ENCODE results near the gene WSCD2. TPM values are rescaled to one million over a fixed set of nuclear protein-coding genes. Genes with fewer than 3 reads are reported as not detected.

Gene WSCD2
- total and polyA plus RNA-seq, 2 donors (not counting 1 experiment from before 2014, with no cell fraction given), result 1.1 to 5.9 TPM

GRCh38 chr12:108253540-108253939 lies 124.5 kb downstream of the WSCD2 start:
- Mint-ChIP-seq H3K27ac (no peak overlapping the region), H3K4me3 (no peak overlapping the region), H3K4me1 (no peaks in the 10 kb centered on the region), H3K27me3 (peaks cover 36% of the 10 kb centered on the region), H3K9me3 (ENCODE audit: insufficient read depth) (peaks cover 2% of the 10 kb centered on the region)
- no peaks in the 10 kb centered on the region for H3K9me3 ChIP-seq (ENCODE audit: control extremely low read depth in 1 of 3, control insufficient read depth in 2 of 3, insufficient read depth in 1 of 3, low read length in 2 of 3)
- ChIA-PET POLR2A (no interaction called here), CTCF (interaction anchor here (0.7 kb wide), 1 partner anchor 268 kb away, joined by 3 read pairs; no protein-coding TSS in a partner anchor)
- no peak for ATAC-seq (ENCODE audit: low read depth)
- no peaks in the 10 kb centered on the region for H3K36me3 ChIP-seq (replicated peaks in 1 of 2; ENCODE audit: control extremely low read depth in 1 of 2, control insufficient read depth in 1 of 2, extremely low read depth in 1 of 2, insufficient read depth in 2 of 2, low read length in 1 of 2)
- H3K9ac ChIP-seq (ENCODE audit: low read length), result no peak overlapping the region
- H3K79me2 ChIP-seq (ENCODE audit: control insufficient read depth, insufficient read depth, low read length), result no peaks in the 10 kb centered on the region
- no peak overlapping the region for H3K4me3 ChIP-seq (ENCODE audit: control extremely low read depth in 1 of 5, extremely low read depth in 1 of 5, insufficient read depth in 1 of 5, low read depth in 2 of 5, low read length in 4 of 5)
- no peak for TF ChIP-seq EZH2 (IDR thresholded peaks at IDR 0.05; ENCODE audit: borderline replicate concordance, insufficient read depth, low read depth, low read length, poor library complexity, severe bottlenecking)
- TF ChIP-seq, protein P1, sequence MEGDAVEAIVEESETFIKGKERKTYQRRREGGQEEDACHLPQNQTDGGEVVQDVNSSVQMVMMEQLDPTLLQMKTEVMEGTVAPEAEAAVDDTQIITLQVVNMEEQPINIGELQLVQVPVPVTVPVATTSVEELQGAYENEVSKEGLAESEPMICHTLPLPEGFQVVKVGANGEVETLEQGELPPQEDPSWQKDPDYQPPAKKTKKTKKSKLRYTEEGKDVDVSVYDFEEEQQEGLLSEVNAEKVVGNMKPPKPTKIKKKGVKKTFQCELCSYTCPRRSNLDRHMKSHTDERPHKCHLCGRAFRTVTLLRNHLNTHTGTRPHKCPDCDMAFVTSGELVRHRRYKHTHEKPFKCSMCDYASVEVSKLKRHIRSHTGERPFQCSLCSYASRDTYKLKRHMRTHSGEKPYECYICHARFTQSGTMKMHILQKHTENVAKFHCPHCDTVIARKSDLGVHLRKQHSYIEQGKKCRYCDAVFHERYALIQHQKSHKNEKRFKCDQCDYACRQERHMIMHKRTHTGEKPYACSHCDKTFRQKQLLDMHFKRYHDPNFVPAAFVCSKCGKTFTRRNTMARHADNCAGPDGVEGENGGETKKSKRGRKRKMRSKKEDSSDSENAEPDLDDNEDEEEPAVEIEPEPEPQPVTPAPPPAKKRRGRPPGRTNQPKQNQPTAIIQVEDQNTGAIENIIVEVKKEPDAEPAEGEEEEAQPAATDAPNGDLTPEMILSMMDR (IDR thresholded peaks at IDR 0.05), result no peak
- no peak for DNase-seq
- no peak overlapping the region for H3K4me2 ChIP-seq (replicated peaks; ENCODE audit: low read depth, low read length, poor library complexity, severe bottlenecking)
- H2AFZ ChIP-seq (ENCODE audit: insufficient read depth, low read depth, low read length, poor library complexity, severe bottlenecking), result no peak overlapping the region
- WGBS (ENCODE audit: insufficient coverage), result 0% methylated on average over 1 of the region's 4 CpGs
- H3K27me3 ChIP-seq (replicated peaks in 1 of 4; ENCODE audit: control extremely low read depth in 1 of 4, control insufficient read depth in 3 of 4, insufficient read depth in 4 of 4, low read length in 3 of 4), result peaks cover 0 to 5% (median 0%) of the 10 kb centered on the region in 4 experiments
- intact Hi-C loops (cut with micrococcal nuclease), result no loop called here
- H3K4me1 ChIP-seq (ENCODE audit: control insufficient read depth in 2 of 2, insufficient read depth in 2 of 2, low read length in 2 of 2), result no peaks in the 10 kb centered on the region
- no peak overlapping the region for H3K27ac ChIP-seq (ENCODE audit: low read length in 2 of 2)
- no peaks in the 10 kb centered on the region for H4K20me1 ChIP-seq (ENCODE audit: control insufficient read depth, insufficient read depth, low read length, poor library complexity, severe bottlenecking)

- peaks cover 35% of the 10 kb centered on the region for H3K27me3 Mint-ChIP-seq
- H3K4me1 Mint-ChIP-seq, result no peaks in the 10 kb centered on the region
- Histone ChIP-seq H3K4me2 (replicated peaks; ENCODE audit: low read depth, low read length, poor library complexity, severe bottlenecking) (no peak overlapping the region), H3K36me3 (replicated peaks in 1 of 2; ENCODE audit: control extremely low read depth in 1 of 2, control insufficient read depth in 1 of 2, extremely low read depth in 1 of 2, insufficient read depth in 2 of 2, low read length in 1 of 2) (no peaks in the 10 kb centered on the region), H3K27ac (ENCODE audit: low read length in 2 of 2) (no peak overlapping the region), H3K4me3 (ENCODE audit: control extremely low read depth in 1 of 5, extremely low read depth in 1 of 5, insufficient read depth in 1 of 5, low read depth in 2 of 5, low read length in 4 of 5) (no peak overlapping the region), H2AFZ (ENCODE audit: insufficient read depth, low read depth, low read length, poor library complexity, severe bottlenecking) (no peak overlapping the region), H4K20me1 (ENCODE audit: control insufficient read depth, insufficient read depth, low read length, poor library complexity, severe bottlenecking) (no peaks in the 10 kb centered on the region), H3K27me3 (replicated peaks in 1 of 4; ENCODE audit: control extremely low read depth in 1 of 4, control insufficient read depth in 3 of 4, insufficient read depth in 4 of 4, low read length in 3 of 4) (peaks cover 0 to 5% (median 0%) of the 10 kb centered on the region in 4 experiments), H3K79me2 (ENCODE audit: control insufficient read depth, insufficient read depth, low read length) (no peaks in the 10 kb centered on the region), H3K9me3 (ENCODE audit: control extremely low read depth in 1 of 3, control insufficient read depth in 2 of 3, insufficient read depth in 1 of 3, low read length in 2 of 3) (no peaks in the 10 kb centered on the region), H3K4me1 (ENCODE audit: control insufficient read depth in 2 of 2, insufficient read depth in 2 of 2, low read length in 2 of 2) (no peaks in the 10 kb centered on the region), H3K9ac (ENCODE audit: low read length) (no peak overlapping the region)
- no peak for TF ChIP-seq EZH2 (IDR thresholded peaks at IDR 0.05; ENCODE audit: borderline replicate concordance, insufficient read depth, low read depth, low read length, poor library complexity, severe bottlenecking)
- TF ChIP-seq, protein P1 (IDR thresholded peaks at IDR 0.05), result no peak
- no peak overlapping the region for H3K27ac Mint-ChIP-seq
- 52% methylated on average over 3 of the region's 5 CpGs for WGBS (ENCODE audit: insufficient coverage)
- H3K9me3 Mint-ChIP-seq (ENCODE audit: insufficient read depth), result peaks cover 4% of the 10 kb centered on the region
- POLR2A ChIA-PET, result no interaction called here
- intact Hi-C loops (cut with micrococcal nuclease), result no loop called here
- ATAC-seq (ENCODE audit: low read depth) (no peak), DNase-seq (no peak)
- no peak overlapping the region for H3K4me3 Mint-ChIP-seq
- CTCF ChIA-PET, result no interaction called here
Observed at GRCh38 chr12:108254030-108254429, 124.9 kb downstream of the WSCD2 start.
